Liver (tissue), 10 donors: Measurements from ENCODE around the gene C10orf95. TPM values are rescaled to one million over a fixed set of nuclear protein-coding genes. Genes with fewer than 3 reads are reported as not detected.

ENCODE experiments used
- DNase-seq: peaks from one replicate; pipeline ENCODE4 v3.0.0-alpha.2; 2017; ENCODE audit warnings: low spot score
- H3K27ac ChIP-seq, 2 donors: one replicate each; pipeline ENCODE4 v1.7.0; 2013; ENCODE audit warnings: inconsistent platforms in 2 of 2, low read length in 2 of 2, control low read depth in 1 of 2, low read depth in 1 of 2, mild to moderate bottlenecking in 1 of 2
- H3K27me3 ChIP-seq, 4 donors: one replicate each; pipeline versions ENCODE4 v1.6.1 to v1.7.0; 2013; ENCODE audit warnings: low read length in 3 of 4, inconsistent platforms in 1 of 4, mild to moderate bottlenecking in 1 of 4, moderate library complexity in 1 of 4; ENCODE audit not compliant: control insufficient read depth in 4 of 4, insufficient read depth in 4 of 4
- H3K36me3 ChIP-seq, 4 donors: one replicate each; pipeline versions ENCODE4 v1.6.1 to v1.7.0; 2013; ENCODE audit warnings: low read length in 3 of 4, mild to moderate bottlenecking in 3 of 4, low read depth in 1 of 4, moderate library complexity in 1 of 4; ENCODE audit not compliant: control insufficient read depth in 4 of 4, insufficient read depth in 3 of 4
- H3K4me1 ChIP-seq, 4 donors: one replicate each; pipeline versions ENCODE4 v1.6.1 to v1.7.0; 2013; ENCODE audit warnings: low read length in 3 of 4, mild to moderate bottlenecking in 3 of 4, moderate library complexity in 1 of 4; ENCODE audit not compliant: control insufficient read depth in 4 of 4, insufficient read depth in 4 of 4
- H3K4me3 ChIP-seq, 3 donors: one replicate each; pipeline versions ENCODE4 v1.6.1 to v1.7.0; 2013; ENCODE audit warnings: low read length in 3 of 3, control low read depth in 1 of 3, low read depth in 1 of 3, mild to moderate bottlenecking in 1 of 3
- H3K9ac ChIP-seq, 2 donors: one replicate each; pipeline ENCODE4 v1.7.0; 2013; ENCODE audit warnings: low read length in 2 of 2, mild to moderate bottlenecking in 2 of 2, moderate library complexity in 2 of 2, control low read depth in 1 of 2, low read depth in 1 of 2
- H3K9me3 ChIP-seq, 4 donors: one replicate each; pipeline versions ENCODE4 v1.6.1 to v1.7.0; 2013; ENCODE audit warnings: low read length in 3 of 4; ENCODE audit not compliant: control insufficient read depth in 4 of 4
- CTCF ChIP-seq: fragments of 150-350 bp; IDR thresholded peaks from 2 replicates; pipeline ENCODE4 v1.5.1; 2017; ENCODE audit warnings: improper control_type of control experiment, low read depth, low read length; ENCODE audit not compliant: missing input control
- EGR1 ChIP-seq, 2 donors: IDR thresholded peaks; 2 replicates each; pipeline ENCODE4 v1.6.1; 2016 to 2018; ENCODE audit warnings: antibody characterized with exemption in 2 of 2, low read depth in 2 of 2
- FOXA1 ChIP-seq: IDR thresholded peaks from 2 replicates; pipeline ENCODE4 v1.6.1; 2016; ENCODE audit warnings: antibody characterized with exemption
- FOXA2 ChIP-seq: IDR thresholded peaks from 2 replicates; pipeline ENCODE4 v1.6.1; 2016; ENCODE audit warnings: antibody characterized with exemption
- GABPA ChIP-seq, 2 donors: IDR thresholded peaks in 1 of 2; conservative IDR thresholded peaks in 1 of 2; 2 replicates each; pipeline ENCODE4 v1.6.1; 2016; ENCODE audit warnings: antibody characterized with exemption in 2 of 2, mild to moderate bottlenecking in 1 of 2, moderate library complexity in 1 of 2
- HNF4A ChIP-seq, 2 donors: conservative IDR thresholded peaks; 2 replicates each; pipeline ENCODE4 v1.6.1; 2016; ENCODE audit warnings: antibody characterized with exemption in 2 of 2, mild to moderate bottlenecking in 2 of 2
- JUND ChIP-seq, 2 donors: IDR thresholded peaks; 2 replicates each; pipeline ENCODE4 v1.6.1; 2016; ENCODE audit warnings: antibody characterized with exemption in 2 of 2
- NR2F2 ChIP-seq: IDR thresholded peaks from 2 replicates; pipeline ENCODE4 v1.6.1; 2016; ENCODE audit warnings: antibody characterized with exemption
- REST ChIP-seq: IDR thresholded peaks from 2 replicates; pipeline ENCODE4 v1.6.1; 2016; ENCODE audit warnings: antibody characterized with exemption, mild to moderate bottlenecking
- SP1 ChIP-seq: IDR thresholded peaks from 2 replicates; pipeline ENCODE4 v1.6.1; 2018; ENCODE audit warnings: antibody characterized with exemption, mild to moderate bottlenecking
- TAF1 ChIP-seq: conservative IDR thresholded peaks from 2 replicates; pipeline ENCODE4 v1.6.1; 2016; ENCODE audit warnings: antibody characterized with exemption, mild to moderate bottlenecking
- YY1 ChIP-seq: IDR thresholded peaks from 2 replicates; pipeline ENCODE4 v1.6.1; 2016; ENCODE audit warnings: antibody characterized with exemption, mild to moderate bottlenecking
- WGBS: extraction: QIAGEN DNeasy Blood & Tissue Kit; methylation state at CpG from one replicate; pipeline ENCODE4 v1.1.7; 2013; 5-methylcytosine and 5-hydroxymethylcytosine counted together
- polyA plus RNA-seq, 2 donors: library from polyadenylated mRNA; stranded (reverse) in 1 of 2; unstranded in 1 of 2; fragments of 200-250 nt in 1 of 2; fragments of >200 nt in 1 of 2; fragmentation: Nextera tagmentation in 1 of 2; extraction: Ambion mirVana in 1 of 2; gene quantifications; one replicate each; pipeline versions ENCODE4 v1.2.1 to v1.2.3, GENCODE V29; 2013 to 2015
- small RNA-seq: library from RNA; depleted of rRNA; stranded (forward); fragments of <200 nt; gene quantifications from one replicate; pipeline ENCODE3, GENCODE V24; 2014
- total RNA-seq, 2 donors: library from RNA; depleted of rRNA; stranded (reverse); fragments of >200 nt; gene quantifications; one replicate each; pipeline ENCODE4 v1.2.3, GENCODE V29; 2014
- donor health status: healthy.
- donor health status: healthy.
- donor health status: healthy.
- donor health status: healthy.
- donor health status: healthy.

C10orf95 gene
- total and polyA plus RNA-seq, 4 donors, result 0.09 to 0.24 TPM; not detected in 2

GRCh38 chr10:102401342-102401654, 50.0 kb downstream of the C10orf95 start:
- WGBS, result 96% methylated on average over 8 of the region's 8 CpGs

GRCh38 chr10:102400598-102401341, 50.6 kb downstream of the C10orf95 start:
- Histone ChIP-seq H3K4me3 (no peak overlapping the region), H3K36me3 (peaks cover 0 to 27% (median 3%) of the 10 kb centered on the region in 4 donors), H3K9me3 (no peaks in the 10 kb centered on the region), H3K27me3 (no peaks in the 10 kb centered on the region), H3K9ac (no peak overlapping the region), H3K27ac (no peak overlapping the region), H3K4me1 (peaks cover 8 to 31% (median 16%) of the 10 kb centered on the region in 4 donors)
- DNase-seq, result no peak
- no peak for TF ChIP-seq GABPA (IDR thresholded peaks at IDR 0.05 in 1 of 2, conservative IDR thresholded peaks at IDR 0.05 in 1 of 2)
- 95% methylated on average over 22 of the region's 22 CpGs for WGBS

More at GRCh38 chr10:102401342-102401654, 50.0 kb downstream of the C10orf95 start:
- Histone ChIP-seq H3K36me3 (peaks cover 0 to 27% (median 3%) of the 10 kb centered on the region in 4 donors), H3K4me1 (peaks cover 4 to 25% (median 12%) of the 10 kb centered on the region in 4 donors), H3K9ac (no peak overlapping the region), H3K4me3 (no peak overlapping the region), H3K27ac (no peak overlapping the region), H3K27me3 (no peaks in the 10 kb centered on the region), H3K9me3 (no peaks in the 10 kb centered on the region)
- TF ChIP-seq YY1 (no peak), JUND (IDR thresholded peaks at IDR 0.05) (no peak), EGR1 (IDR thresholded peaks at IDR 0.05; ENCODE audit: low read depth in 2 of 2) (no peak)
- no peak for DNase-seq

GRCh38 chr10:102400076-102400475, 51.3 kb downstream of the C10orf95 start:
- Histone ChIP-seq H3K4me3 (no peak overlapping the region), H3K9ac (no peak overlapping the region), H3K9me3 (no peaks in the 10 kb centered on the region), H3K4me1 (peaks cover 8 to 31% (median 16%) of the 10 kb centered on the region in 4 donors), H3K36me3 (peaks cover 0 to 27% (median 3%) of the 10 kb centered on the region in 4 donors), H3K27me3 (no peaks in the 10 kb centered on the region), H3K27ac (no peak overlapping the region)
- TF ChIP-seq FOXA2 (no peak), HNF4A (conservative IDR thresholded peaks at IDR 0.05) (no peak), YY1 (no peak), JUND (IDR thresholded peaks at IDR 0.05) (no peak), CTCF (no peak), FOXA1 (no peak), REST (no peak), SP1 (no peak), TAF1 (no peak), NR2F2 (no peak)
- no peak for DNase-seq
- 91% methylated on average over 17 of the region's 17 CpGs for WGBS

Small RNAs within 50 kb of the gene (small RNA-seq; reads per million reads assigned to genes)
- 778 reads per million, percentile 99 among the genes with 10 or more reads in this experiment for gene MIR146B

Other genes with a start within 250 kb of the C10orf95 start
- gene ELOVL3, start 225.2 kb downstream of the C10orf95 start, total RNA-seq, result under 1 TPM in 1 of 2 donors, not detected in 1; 0.42 TPM
- gene ELOVL3, start 225.2 kb downstream of the C10orf95 start, polyA plus RNA-seq, result not detected
- gene PITX3, start 210.0 kb downstream of the C10orf95 start, total RNA-seq, result not detected
- not detected for gene PITX3, start 210.0 kb downstream of the C10orf95 start, polyA plus RNA-seq
- 10 to 100 TPM; 19.2 to 27.2 TPM for gene GBF1, start 206.0 kb downstream of the C10orf95 start, total RNA-seq
- 10 to 100 TPM in 1 of 2 donors, 1 to 10 TPM in 1; 6.0 to 11.2 TPM for gene GBF1, start 206.0 kb downstream of the C10orf95 start, polyA plus RNA-seq
- 1 to 10 TPM; 7.1 to 8.5 TPM for gene NFKB2, start 55.8 kb downstream of the C10orf95 start, total RNA-seq
- gene NFKB2, start 55.8 kb downstream of the C10orf95 start, polyA plus RNA-seq, result 1 to 10 TPM; 1.8 to 7.2 TPM
- under 1 TPM; 0.56 to 0.59 TPM for gene PSD, start 32.8 kb downstream of the C10orf95 start, total RNA-seq
- gene PSD, start 32.8 kb downstream of the C10orf95 start, polyA plus RNA-seq, result 1 to 10 TPM in 1 of 2 donors, under 1 TPM in 1; 0.84 to 1.3 TPM
- 1 to 10 TPM; 4.4 to 5.8 TPM for gene FBXL15, start 30.7 kb downstream of the C10orf95 start, total RNA-seq
- gene FBXL15, start 30.7 kb downstream of the C10orf95 start, polyA plus RNA-seq, result 10 to 100 TPM; 14.3 to 14.4 TPM
- gene CUEDC2, start 19.0 kb downstream of the C10orf95 start, total RNA-seq, result 10 to 100 TPM; 14.4 to 14.6 TPM
- 10 to 100 TPM; 33.6 to 36.1 TPM for gene CUEDC2, start 19.0 kb downstream of the C10orf95 start, polyA plus RNA-seq
- gene ACTR1A, start 51.2 kb upstream of the C10orf95 start, total RNA-seq, result 10 to 100 TPM; 40.7 to 51.9 TPM
- gene ACTR1A, start 51.2 kb upstream of the C10orf95 start, polyA plus RNA-seq, result 10 to 100 TPM; 24.5 to 29.9 TPM
- 1 to 10 TPM; 2.6 to 3.8 TPM for gene SUFU, start 52.4 kb upstream of the C10orf95 start, total RNA-seq
- 1 to 10 TPM; 1.8 to 3.2 TPM for gene SUFU, start 52.4 kb upstream of the C10orf95 start, polyA plus RNA-seq
- gene TRIM8, start 192.9 kb upstream of the C10orf95 start, total RNA-seq, result 10 to 100 TPM; 21.8 to 39.5 TPM
- 10 to 100 TPM; 15.8 to 45.3 TPM for gene TRIM8, start 192.9 kb upstream of the C10orf95 start, polyA plus RNA-seq